ENCODE data around the gene TMEM169. TPM values are rescaled to one million over a fixed set of nuclear protein-coding genes. Genes with fewer than 3 reads are reported as not detected.
"Not testable (repeated sequence)": the region's sequence is repeated elsewhere in the genome, so short reads cannot be mapped to it uniquely, and the experiment has no call there.

The TMEM169 gene
- total RNA-seq, 4 donors from 2014 or later, result 0.36 to 1.6 (median 0.70) TPM

DNA sequence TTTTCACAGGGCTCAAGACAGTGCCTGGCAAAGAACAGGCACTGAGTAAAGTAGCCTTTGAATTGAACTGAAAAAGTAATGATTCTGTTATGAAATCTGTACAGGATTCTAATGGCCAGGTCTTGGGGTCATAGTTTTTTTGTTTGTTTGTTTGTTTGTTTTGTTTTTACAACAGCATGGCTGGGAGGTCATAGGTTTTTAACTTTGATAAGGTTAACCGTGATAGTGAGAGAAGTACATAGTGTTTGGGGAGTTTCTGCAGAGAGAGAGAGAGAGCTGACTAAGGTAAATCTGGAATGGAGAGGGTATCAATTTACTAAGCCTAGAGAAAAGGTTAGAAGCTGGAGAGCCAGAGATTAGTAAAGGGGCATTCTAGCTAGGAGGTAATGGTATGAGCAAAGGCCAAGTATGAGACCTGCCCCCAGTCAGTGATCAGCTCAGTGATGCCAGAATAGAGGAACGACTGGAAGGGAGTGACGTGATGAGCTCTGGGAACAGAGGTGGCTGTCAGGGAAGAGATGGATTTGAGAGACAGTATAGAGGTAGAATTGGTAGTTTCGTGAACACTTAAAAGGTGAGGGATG, 53.3 kb downstream of the TMEM169 start:
- ATAC-seq (ENCODE audit: low FRiP score) (no peak), DNase-seq (ENCODE audit: low spot score) (no peak)
- TF ChIP-seq, protein P1, sequence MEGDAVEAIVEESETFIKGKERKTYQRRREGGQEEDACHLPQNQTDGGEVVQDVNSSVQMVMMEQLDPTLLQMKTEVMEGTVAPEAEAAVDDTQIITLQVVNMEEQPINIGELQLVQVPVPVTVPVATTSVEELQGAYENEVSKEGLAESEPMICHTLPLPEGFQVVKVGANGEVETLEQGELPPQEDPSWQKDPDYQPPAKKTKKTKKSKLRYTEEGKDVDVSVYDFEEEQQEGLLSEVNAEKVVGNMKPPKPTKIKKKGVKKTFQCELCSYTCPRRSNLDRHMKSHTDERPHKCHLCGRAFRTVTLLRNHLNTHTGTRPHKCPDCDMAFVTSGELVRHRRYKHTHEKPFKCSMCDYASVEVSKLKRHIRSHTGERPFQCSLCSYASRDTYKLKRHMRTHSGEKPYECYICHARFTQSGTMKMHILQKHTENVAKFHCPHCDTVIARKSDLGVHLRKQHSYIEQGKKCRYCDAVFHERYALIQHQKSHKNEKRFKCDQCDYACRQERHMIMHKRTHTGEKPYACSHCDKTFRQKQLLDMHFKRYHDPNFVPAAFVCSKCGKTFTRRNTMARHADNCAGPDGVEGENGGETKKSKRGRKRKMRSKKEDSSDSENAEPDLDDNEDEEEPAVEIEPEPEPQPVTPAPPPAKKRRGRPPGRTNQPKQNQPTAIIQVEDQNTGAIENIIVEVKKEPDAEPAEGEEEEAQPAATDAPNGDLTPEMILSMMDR (IDR thresholded peaks at IDR 0.05), result no peak

GRCh38 chr2:216139884-216140283, 58.2 kb downstream of the TMEM169 start:
- TF ChIP-seq, protein P1 (IDR thresholded peaks at IDR 0.05), result no peak
- no peak for ATAC-seq (ENCODE audit: low FRiP score)

DNA sequence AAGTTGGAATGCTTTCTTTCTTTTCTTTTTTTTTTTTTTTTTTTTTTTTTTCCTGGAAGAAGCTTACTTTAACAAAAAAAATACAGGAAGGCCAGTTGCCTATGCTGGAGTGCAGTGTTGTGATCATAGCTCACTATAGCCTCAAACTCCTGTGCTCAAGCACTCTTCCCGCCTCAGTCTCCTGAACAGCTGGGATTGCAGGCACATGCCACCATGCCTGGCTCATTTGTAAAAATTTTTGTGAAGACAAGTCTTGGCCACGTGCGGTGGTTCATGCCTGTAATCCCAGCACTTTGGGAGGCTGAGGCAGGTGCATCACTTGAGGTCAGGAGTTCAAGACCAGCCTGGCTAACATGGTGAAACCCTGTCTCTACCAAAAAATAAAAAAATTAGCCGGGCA, 59.8 kb downstream of the TMEM169 start:
- ATAC-seq (ENCODE audit: low FRiP score); DNase-seq (ENCODE audit: low spot score): not testable (repeated sequence)

More at GRCh38 chr2:216139884-216140283, 58.2 kb downstream of the TMEM169 start:
- no peak for DNase-seq (ENCODE audit: low spot score)

DNA sequence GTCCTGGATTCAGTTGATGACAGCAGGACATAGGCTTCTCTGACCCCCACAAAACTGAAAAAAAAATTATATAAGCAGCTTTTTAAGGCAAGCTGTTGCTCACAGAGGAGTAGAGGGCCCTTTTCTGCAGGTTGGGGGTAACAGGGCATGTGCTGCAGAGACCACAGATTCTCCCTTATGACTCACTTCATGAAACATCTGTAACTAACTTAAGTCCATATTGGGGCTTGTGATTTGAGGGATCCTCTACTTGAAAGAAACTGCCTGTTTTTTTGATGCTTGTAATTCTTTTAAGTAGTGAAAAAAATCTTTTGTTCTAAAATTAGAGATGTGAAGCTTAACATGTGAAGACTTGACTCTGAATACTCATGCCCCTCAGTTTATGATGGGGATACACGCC, 60.8 kb downstream of the TMEM169 start:
- TF ChIP-seq, protein P1 (IDR thresholded peaks at IDR 0.05), result no peak
- DNase-seq (ENCODE audit: low spot score) (no peak), ATAC-seq (ENCODE audit: low FRiP score) (no peak)

DNA sequence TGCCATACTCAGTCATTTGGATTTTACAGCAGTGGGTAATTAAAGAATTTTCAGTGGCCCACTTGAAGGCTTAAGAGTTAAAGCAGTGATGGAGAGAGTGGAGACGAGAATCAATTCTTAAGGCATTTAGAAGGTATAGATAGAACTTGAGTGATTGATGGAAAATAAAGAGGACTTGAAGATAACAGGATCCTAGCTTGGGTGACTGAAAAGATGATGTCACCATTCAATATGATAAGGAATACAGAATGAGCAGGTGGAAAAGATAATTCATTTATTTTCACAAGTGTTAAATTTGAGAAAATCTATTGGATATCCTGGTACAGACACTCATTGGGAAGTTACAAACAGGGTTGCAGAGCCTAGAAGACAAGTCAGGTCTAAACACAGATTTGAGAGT, 62.7 kb downstream of the TMEM169 start:
- TF ChIP-seq, protein P1 (IDR thresholded peaks at IDR 0.05), result no peak
- DNase-seq (ENCODE audit: low spot score) (no peak), ATAC-seq (ENCODE audit: low FRiP score) (no peak)

- TF ChIP-seq, protein P1 (IDR thresholded peaks at IDR 0.05), result no peak
- ATAC-seq (ENCODE audit: low FRiP score) (no peak), DNase-seq (ENCODE audit: low spot score) (no peak)
These were observed 63.1 kb downstream of the TMEM169 start for GRCh38 chr2:216144857-216145256.

GRCh38 chr2:216146573-216146972, 64.9 kb downstream of the TMEM169 start:
- TF ChIP-seq, protein P1 (IDR thresholded peaks at IDR 0.05), result no peak
- DNase-seq (ENCODE audit: low spot score) (no peak), ATAC-seq (ENCODE audit: low FRiP score) (no peak)
